Mammary epithelial cell (primary cell): Measurements from ENCODE around the gene NDST4.

ENCODE experiments used
- CTCF ChIP-seq, 2 donors: IDR thresholded peaks in 1 of 2; conservative IDR thresholded peaks in 1 of 2; 2 replicates each; pipeline ENCODE4 v1.5.1; 2011 to 2012; ENCODE audit warnings: inconsistent platforms in 2 of 2, low read length in 2 of 2, mild to moderate bottlenecking in 2 of 2, control low read depth in 1 of 2, low read depth in 1 of 2; ENCODE audit not compliant: insufficient read depth in 1 of 2; ENCODE audit errors: extremely low read depth in 1 of 2
- EZH2 ChIP-seq: IDR thresholded peaks from 2 replicates; pipeline ENCODE4 v1.6.1; 2012; ENCODE audit warnings: low read length, inconsistent platforms, borderline replicate concordance

- TF ChIP-seq CTCF (conservative IDR thresholded peaks at IDR 0.05 in 1 of 2, IDR thresholded peaks at IDR 0.05 in 1 of 2; ENCODE audit: extremely low read depth in 1 of 2, insufficient read depth in 1 of 2, low read depth in 1 of 2, low read length in 2 of 2) (no peak), EZH2 (no peak)
Measured at GRCh38 chr4:114783215-114783595, 330.2 kb downstream of the NDST4 start.
